Mucosa of gallbladder (tissue), 1 donor: ENCODE data around the gene RCL1. TPM values are rescaled to one million over a fixed set of nuclear protein-coding genes. Genes with fewer than 3 reads are reported as not detected.
"Not testable (repeated sequence)": the region's sequence is repeated elsewhere in the genome, so short reads cannot be mapped to it uniquely, and the experiment has no call there.

Experiments
- DNase-seq: peaks from one replicate; pipeline ENCODE4 v3.0.0-alpha.2; 2020; ENCODE audit warnings: low spot score
- total RNA-seq: library from RNA; stranded (reverse); gene quantifications from one replicate; pipeline ENCODE4 v1.2.1, GENCODE V29; 2021
- donor health status: DM: no; HTN: no; CAD: no.

The RCL1 gene
- total RNA-seq, 1 donor from 2014 or later = 9.5 TPM

- DNase-seq = no peak
These were observed 90.7 kb downstream of the RCL1 start for GRCh38 chr9:4883326-4883873.

GRCh38 chr9:4886698-4887097 lies 94.0 kb downstream of the RCL1 start:
- no peak for DNase-seq

GRCh38 chr9:4887556-4887955 lies 94.8 kb downstream of the RCL1 start:
- no peak for DNase-seq

GRCh38 chr9:4890242-4890641 lies 97.5 kb downstream of the RCL1 start:
- no peak for DNase-seq

- DNase-seq = no peak
These were observed 98.2 kb downstream of the RCL1 start for GRCh38 chr9:4890929-4891328.

- no peak for DNase-seq
These were observed 98.9 kb downstream of the RCL1 start for GRCh38 chr9:4891674-4892073.

- no peak for DNase-seq
These were observed 99.9 kb downstream of the RCL1 start for GRCh38 chr9:4892501-4893194.

GRCh38 chr9:4894076-4894475 lies 101.3 kb downstream of the RCL1 start:
- no peak for DNase-seq

GRCh38 chr9:4899853-4900252 lies 107.1 kb downstream of the RCL1 start:
- DNase-seq = not testable (repeated sequence)

- peak; percentile 53 for DNase-seq
These were observed 108.8 kb downstream of the RCL1 start for GRCh38 chr9:4901401-4902134.

GRCh38 chr9:4902135-4902475 lies 109.4 kb downstream of the RCL1 start:
- no peak for DNase-seq

GRCh38 chr9:4904322-4905134 lies 111.8 kb downstream of the RCL1 start:
- no peak for DNase-seq

- DNase-seq = no peak
These were observed 112.4 kb downstream of the RCL1 start for GRCh38 chr9:4905135-4905490.

Other genes with a start within 250 kb of the RCL1 start
- 9.2 TPM for gene PLPP6, start 130.7 kb upstream of the RCL1 start, total RNA-seq
- 25.0 TPM for gene SPATA6L, start 126.5 kb upstream of the RCL1 start, total RNA-seq
- gene CDC37L1, start 113.4 kb upstream of the RCL1 start, total RNA-seq = 24.9 TPM
- gene AK3, start 51.7 kb upstream of the RCL1 start, total RNA-seq = 40.9 TPM
- 20.2 TPM for gene JAK2, start 192.3 kb downstream of the RCL1 start, total RNA-seq